ENCODE results near the gene ZMAT3.
"Not testable (repeated sequence)": the region's sequence is repeated elsewhere in the genome, so short reads cannot be mapped to it uniquely, and the experiment has no call there.

DNA sequence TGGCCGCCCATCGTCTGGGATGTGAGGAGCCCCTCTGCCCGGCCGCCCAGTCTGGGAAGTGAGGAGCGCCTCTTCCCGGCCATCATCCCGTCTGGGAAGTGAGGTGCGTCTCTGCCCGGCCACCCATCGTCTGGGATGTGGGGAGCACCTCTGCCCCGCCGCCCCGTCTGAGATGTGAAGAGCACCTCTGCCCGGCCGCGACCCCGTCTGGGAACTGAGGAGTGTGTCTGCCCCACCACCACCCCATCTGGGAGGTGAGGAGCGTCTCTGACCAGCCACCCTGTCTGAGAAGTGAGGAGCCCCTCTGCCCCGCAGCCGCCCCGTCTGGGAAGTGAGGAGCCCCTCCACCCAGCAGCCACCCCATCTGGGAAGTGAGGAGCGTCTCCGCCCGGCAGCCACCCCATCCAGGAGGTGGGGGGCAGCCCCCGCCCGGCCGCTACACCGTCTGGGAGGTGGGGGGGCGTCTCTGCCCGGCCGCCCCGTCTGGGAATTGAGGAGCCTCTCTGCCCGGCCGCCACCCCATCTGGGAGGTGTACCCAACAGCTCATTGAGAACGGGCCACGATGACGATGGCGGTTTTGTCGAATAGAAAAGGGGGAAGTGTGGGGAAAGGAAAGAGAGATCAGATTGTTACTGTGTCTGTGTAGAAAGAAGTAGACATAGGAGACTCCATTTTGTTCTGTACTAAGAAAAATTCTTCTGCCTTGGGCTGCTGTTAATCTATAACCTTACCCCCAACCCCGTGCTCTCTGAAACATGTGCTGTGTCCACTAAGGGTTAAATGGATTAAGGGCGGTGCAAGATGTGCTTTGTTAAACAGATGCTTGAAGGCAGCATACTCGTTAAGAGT, 38.9 kb downstream of the ZMAT3 start:
- TF ChIP-seq CTCF (IDR thresholded peaks at IDR 0.05; ENCODE audit: low read depth, low read length, missing input control); NR2F2 (IDR thresholded peaks at IDR 0.05); YY1 (IDR thresholded peaks at IDR 0.05); RAD21 (IDR thresholded peaks at IDR 0.05): not testable (repeated sequence)
- TF ChIP-seq, protein P1, sequence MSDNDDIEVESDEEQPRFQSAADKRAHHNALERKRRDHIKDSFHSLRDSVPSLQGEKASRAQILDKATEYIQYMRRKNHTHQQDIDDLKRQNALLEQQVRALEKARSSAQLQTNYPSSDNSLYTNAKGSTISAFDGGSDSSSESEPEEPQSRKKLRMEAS (IDR thresholded peaks at IDR 0.05): not testable (repeated sequence)
- TF ChIP-seq, protein P2, sequence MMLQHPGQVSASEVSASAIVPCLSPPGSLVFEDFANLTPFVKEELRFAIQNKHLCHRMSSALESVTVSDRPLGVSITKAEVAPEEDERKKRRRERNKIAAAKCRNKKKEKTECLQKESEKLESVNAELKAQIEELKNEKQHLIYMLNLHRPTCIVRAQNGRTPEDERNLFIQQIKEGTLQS (IDR thresholded peaks at IDR 0.05): not testable (repeated sequence)

Measured in liver (tissue), 3 donors.